CD4-positive, alpha-beta memory T cell (primary cell): ENCODE data around the gene TPM1. TPM values are rescaled to one million over a fixed set of nuclear protein-coding genes. Genes with fewer than 3 reads are reported as not detected.

ENCODE experiments used
- CTCF ChIA-PET: fragments of 350-600 bp; sonication (Branson Sonifier 250); formaldehyde crosslinking; loops from one replicate; lab custom pipeline; 2021; ENCODE audit warnings: inconsistent platforms; ENCODE audit not compliant: partially characterized antibody; lab: Charles Lee
- POLR2A ChIA-PET: fragments of 350-600 bp; sonication (Branson Sonifier 250); formaldehyde crosslinking; loops from one replicate; lab custom pipeline; 2021; ENCODE audit not compliant: partially characterized antibody; lab: Charles Lee
- DNase-seq, 5 donors: peaks; one replicate each; pipeline versions ENCODE4 v3.0.0 to v3.0.0-alpha.2; 2020 to 2022; ENCODE audit warnings: mixed read lengths in 1 of 5
- H3K27ac ChIP-seq: one replicate; pipeline ENCODE4 v1.7.0; 2013; ENCODE audit warnings: low read depth, low read length
- H3K27me3 ChIP-seq: 2 replicates; pipeline ENCODE4 v1.7.0; 2013; ENCODE audit warnings: mild to moderate bottlenecking, low read length, moderate library complexity; ENCODE audit not compliant: insufficient read depth
- H3K36me3 ChIP-seq: 2 replicates; pipeline ENCODE4 v1.7.0; 2013; ENCODE audit warnings: mild to moderate bottlenecking, low read length, moderate library complexity; ENCODE audit not compliant: insufficient read depth
- H3K4me1 ChIP-seq: 2 replicates; pipeline ENCODE4 v1.7.0; 2013; ENCODE audit warnings: mild to moderate bottlenecking, low read length, moderate library complexity; ENCODE audit not compliant: insufficient read depth
- H3K4me3 ChIP-seq, 2 donors: one replicate each; pipeline ENCODE4 v1.7.0; 2013; ENCODE audit warnings: low read length in 2 of 2, mild to moderate bottlenecking in 1 of 2
- H3K9me3 ChIP-seq, 2 donors: one replicate each; pipeline ENCODE4 v1.7.0; 2013; ENCODE audit warnings: low read length in 2 of 2, control low read depth in 1 of 2; ENCODE audit not compliant: control insufficient read depth in 1 of 2
- H3K27ac Mint-ChIP-seq, 7 donors: one replicate each; pipeline ENCODE4 v1.8.0; 2020 to 2021; ENCODE audit warnings: mixed read lengths in 7 of 7, mild to moderate bottlenecking in 6 of 7, inconsistent platforms in 3 of 7, moderate library complexity in 3 of 7
- H3K27me3 Mint-ChIP-seq, 2 donors: one replicate each; pipeline ENCODE4 v1.8.0; 2020 to 2021; ENCODE audit warnings: mixed read lengths in 2 of 2
- H3K36me3 Mint-ChIP-seq, 2 donors: one replicate each; pipeline ENCODE4 v1.8.0; 2020 to 2021; ENCODE audit warnings: mixed read lengths in 2 of 2, inconsistent platforms in 1 of 2, mild to moderate bottlenecking in 1 of 2
- H3K4me1 Mint-ChIP-seq, 4 donors: one replicate each; pipeline ENCODE4 v1.8.0; 2020 to 2021; ENCODE audit warnings: mixed read lengths in 4 of 4, mild to moderate bottlenecking in 1 of 4
- H3K4me3 Mint-ChIP-seq, 8 donors: one replicate each; pipeline ENCODE4 v1.8.0; 2020 to 2021; ENCODE audit warnings: mixed read lengths in 8 of 8, mild to moderate bottlenecking in 7 of 8, moderate library complexity in 6 of 8, inconsistent platforms in 3 of 8
- H3K9me3 Mint-ChIP-seq, 8 donors: one replicate each; pipeline ENCODE4 v1.8.0; 2020 to 2021; ENCODE audit warnings: mixed read lengths in 8 of 8, mild to moderate bottlenecking in 5 of 8, inconsistent platforms in 3 of 8, moderate library complexity in 1 of 8
- intact Hi-C: fragments of 100-400 bp; cut with micrococcal nuclease; formaldehyde crosslinking; loops from one replicate; pipeline ENCODE4 v1.15.1; 2023
- polyA plus RNA-seq, 2 donors: library from polyadenylated mRNA; unstranded; fragments of 300-500 nt; fragmentation: Illumina TruSeq; gene quantifications; one replicate each; pipeline ENCODE4 v1.2.3, GENCODE V29; 2021
- total RNA-seq, 2 experiments: library from RNA; stranded (reverse); gene quantifications; one replicate each; pipeline ENCODE4 v1.2.3, GENCODE V29; 2021

Gene TPM1
- total and polyA plus RNA-seq, 4 experiments from 2014 or later: 8.5 to 29.4 (median 18.4) TPM

DNA sequence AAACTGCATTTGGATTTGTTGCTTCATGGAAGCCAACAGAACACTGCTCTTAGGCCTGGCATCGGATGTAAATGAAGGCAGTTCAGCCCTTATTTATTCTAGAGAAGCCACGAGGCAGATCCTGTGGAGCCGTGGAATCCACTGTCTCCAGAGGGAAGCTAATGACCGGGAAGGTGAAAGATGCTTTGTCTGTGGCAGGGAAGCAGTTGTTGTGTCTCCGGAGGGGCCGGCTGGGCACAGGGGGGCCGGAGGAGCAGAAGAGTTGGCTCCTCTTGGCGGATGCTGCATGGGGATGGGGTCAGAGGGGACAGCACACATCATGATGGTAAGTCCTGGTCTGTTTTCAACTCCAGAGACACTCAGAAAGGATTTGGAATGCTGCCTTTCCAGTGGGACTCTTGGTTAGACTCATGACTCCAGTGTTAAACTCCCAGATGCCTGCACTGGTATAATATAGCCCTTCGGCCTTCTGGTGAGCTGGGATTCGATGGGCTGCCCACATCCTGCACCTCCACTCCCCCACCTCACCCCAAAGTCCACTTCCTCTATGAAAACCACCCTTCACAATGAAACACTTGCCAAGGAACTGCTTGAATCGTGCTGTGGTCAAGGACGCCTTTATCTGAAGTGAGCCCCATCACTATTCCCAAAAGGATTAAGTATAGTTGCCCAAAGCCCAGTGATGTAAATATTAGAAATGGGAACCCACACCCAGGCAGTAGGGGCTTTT is 33.6 kb downstream of the TPM1 start:
- Histone ChIP-seq H3K27me3 (peaks cover 13% of the 10 kb centered on the region), H3K9me3 (no peaks in the 10 kb centered on the region), H3K36me3 (no peaks in the 10 kb centered on the region), H3K4me3 (no peak overlapping the region), H3K27ac (no peak overlapping the region), H3K4me1 (no peaks in the 10 kb centered on the region)
- intact Hi-C loops: no loop called here
- Mint-ChIP-seq H3K27ac (no peak overlapping the region), H3K36me3 (peaks cover under 1 to 5% of the 10 kb centered on the region in 2 donors), H3K4me3 (no peak overlapping the region), H3K9me3 (peaks cover 0 to 2% (median 0%) of the 10 kb centered on the region in 8 donors), H3K27me3 (peaks cover 4 to 8% of the 10 kb centered on the region in 2 donors), H3K4me1 (peaks cover 0 to 6% (median under 1%) of the 10 kb centered on the region in 4 donors)
- DNase-seq: no peak
- CTCF ChIA-PET: no interaction called here
- POLR2A ChIA-PET: no interaction called here

DNA sequence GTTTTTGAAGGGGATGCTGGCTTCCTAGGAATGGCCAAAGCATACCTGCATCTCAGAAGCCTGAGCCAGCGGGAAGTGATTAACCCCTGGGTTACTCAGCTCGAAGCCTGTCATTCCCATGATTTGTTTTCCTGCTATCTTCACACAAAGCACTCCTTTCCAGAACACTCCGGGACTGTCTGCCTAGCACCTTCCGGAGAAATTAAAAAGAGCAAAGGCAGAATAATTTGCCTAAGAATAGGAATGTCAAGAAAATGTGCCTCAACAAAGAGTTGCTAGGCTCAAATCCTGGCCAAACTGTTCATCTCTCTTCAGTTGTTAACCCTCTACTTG is 34.1 kb downstream of the TPM1 start:
- H3K9me3 Mint-ChIP-seq: peaks cover 0 to 2% (median 0%) of the 10 kb centered on the region in 8 donors
- no peak overlapping the region for H3K27ac Mint-ChIP-seq
- ChIA-PET CTCF (no interaction called here), POLR2A (no interaction called here)
- H3K4me3 Mint-ChIP-seq: no peak overlapping the region
- intact Hi-C loops: no loop called here
- Histone ChIP-seq H3K4me1 (no peaks in the 10 kb centered on the region), H3K27ac (no peak overlapping the region), H3K9me3 (no peaks in the 10 kb centered on the region), H3K4me3 (no peak overlapping the region), H3K27me3 (peaks cover 13% of the 10 kb centered on the region), H3K36me3 (no peaks in the 10 kb centered on the region)
- DNase-seq: no peak
- H3K27me3 Mint-ChIP-seq: peaks cover 8% of the 10 kb centered on the region in 2 donors
- H3K36me3 Mint-ChIP-seq: peaks cover 0 to 1% of the 10 kb centered on the region in 2 donors
- H3K4me1 Mint-ChIP-seq: peaks cover 0 to 6% (median under 1%) of the 10 kb centered on the region in 4 donors

DNA sequence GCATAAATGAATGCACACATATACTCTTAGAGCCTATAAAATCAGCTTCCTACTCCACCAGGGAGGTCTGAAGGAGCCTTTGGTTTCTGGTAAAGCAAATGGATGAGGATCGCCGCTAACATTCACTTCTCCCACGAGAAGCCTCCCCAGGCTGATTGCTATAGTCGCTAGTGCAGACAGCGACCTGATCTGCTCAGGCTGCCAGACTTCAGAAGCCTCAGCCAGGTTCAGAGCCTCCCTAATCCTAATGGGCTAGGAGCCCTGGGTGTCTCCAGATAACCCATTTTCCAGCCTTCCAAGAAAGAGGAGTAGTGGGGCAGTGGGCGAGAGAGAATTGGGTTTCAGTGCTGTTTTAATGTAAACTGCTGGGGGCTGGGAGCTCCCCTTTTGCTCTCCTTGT is 35.4 kb downstream of the TPM1 start:
- H3K27me3 Mint-ChIP-seq: peaks cover 8% of the 10 kb centered on the region in 2 donors
- Histone ChIP-seq H3K36me3 (no peaks in the 10 kb centered on the region), H3K4me3 (no peak overlapping the region), H3K4me1 (no peaks in the 10 kb centered on the region), H3K27me3 (peaks cover 13% of the 10 kb centered on the region), H3K9me3 (no peaks in the 10 kb centered on the region), H3K27ac (no peak overlapping the region)
- peaks cover 0 to 2% (median 0%) of the 10 kb centered on the region in 8 donors for H3K9me3 Mint-ChIP-seq
- ChIA-PET CTCF (interaction anchor here (1.5 kb wide), 1 partner anchor 30 kb away, joined by 7 read pairs; no protein-coding TSS in a partner anchor), POLR2A (no interaction called here)
- peaks cover 0 to 6% (median under 1%) of the 10 kb centered on the region in 4 donors for H3K4me1 Mint-ChIP-seq
- no peak for DNase-seq
- H3K27ac Mint-ChIP-seq: no peak overlapping the region
- intact Hi-C loops: no loop called here
- H3K36me3 Mint-ChIP-seq: no peaks in the 10 kb centered on the region
- H3K4me3 Mint-ChIP-seq: no peak overlapping the region

DNA sequence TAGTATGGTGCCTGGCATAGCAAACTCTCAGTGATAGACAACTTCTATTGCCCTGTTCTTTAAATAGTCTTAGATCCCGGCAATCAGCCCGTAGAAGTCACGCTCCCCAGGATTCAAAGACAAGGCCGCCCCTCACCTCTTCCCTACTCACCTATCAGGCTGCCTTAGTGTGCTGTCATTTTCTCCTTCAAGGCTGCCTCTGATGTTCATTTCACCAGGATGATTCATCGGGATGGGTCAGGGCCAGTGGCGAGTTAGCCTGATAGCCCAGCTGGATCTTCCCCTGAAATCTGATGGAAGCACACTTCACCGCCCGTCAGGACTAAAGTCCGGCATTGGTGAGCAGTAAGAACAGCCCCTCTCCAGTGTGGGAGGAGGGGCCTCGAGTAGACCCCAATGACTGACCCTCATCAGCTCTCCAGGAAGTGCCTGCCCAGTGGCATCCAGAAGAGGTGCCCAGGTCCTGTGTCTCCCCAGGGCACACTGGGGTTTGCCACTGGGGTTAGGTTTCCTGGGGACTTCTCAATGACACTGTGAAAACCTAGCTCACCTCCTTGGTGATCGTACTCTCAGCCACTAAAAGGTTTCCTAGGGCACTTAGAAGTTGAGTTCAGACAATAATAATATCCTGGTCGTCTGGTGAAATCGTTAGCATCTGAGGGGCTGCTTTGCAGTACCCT is 37.5 kb downstream of the TPM1 start:
- Mint-ChIP-seq H3K4me3 (no peak overlapping the region), H3K27me3 (peaks cover 8 to 9% of the 10 kb centered on the region in 2 donors), H3K36me3 (no peaks in the 10 kb centered on the region), H3K27ac (no peak overlapping the region), H3K4me1 (peaks cover 0 to 6% (median under 1%) of the 10 kb centered on the region in 4 donors), H3K9me3 (no peaks in the 10 kb centered on the region)
- no peak overlapping the region for H3K4me3 ChIP-seq
- ChIA-PET CTCF (interaction anchor here (1.0 kb wide), 1 partner anchor 33 kb away, joined by 3 read pairs; no protein-coding TSS in a partner anchor), POLR2A (interaction anchor here (0.7 kb wide), 1 partner anchor 209 kb away, joined by 3 read pairs; no protein-coding TSS in a partner anchor)
- H3K9me3 ChIP-seq: no peaks in the 10 kb centered on the region
- H3K36me3 ChIP-seq: no peaks in the 10 kb centered on the region
- intact Hi-C loops: no loop called here
- no peak for DNase-seq
- no peak overlapping the region for H3K27ac ChIP-seq
- peaks cover 13% of the 10 kb centered on the region for H3K27me3 ChIP-seq
- H3K4me1 ChIP-seq: no peaks in the 10 kb centered on the region

DNA sequence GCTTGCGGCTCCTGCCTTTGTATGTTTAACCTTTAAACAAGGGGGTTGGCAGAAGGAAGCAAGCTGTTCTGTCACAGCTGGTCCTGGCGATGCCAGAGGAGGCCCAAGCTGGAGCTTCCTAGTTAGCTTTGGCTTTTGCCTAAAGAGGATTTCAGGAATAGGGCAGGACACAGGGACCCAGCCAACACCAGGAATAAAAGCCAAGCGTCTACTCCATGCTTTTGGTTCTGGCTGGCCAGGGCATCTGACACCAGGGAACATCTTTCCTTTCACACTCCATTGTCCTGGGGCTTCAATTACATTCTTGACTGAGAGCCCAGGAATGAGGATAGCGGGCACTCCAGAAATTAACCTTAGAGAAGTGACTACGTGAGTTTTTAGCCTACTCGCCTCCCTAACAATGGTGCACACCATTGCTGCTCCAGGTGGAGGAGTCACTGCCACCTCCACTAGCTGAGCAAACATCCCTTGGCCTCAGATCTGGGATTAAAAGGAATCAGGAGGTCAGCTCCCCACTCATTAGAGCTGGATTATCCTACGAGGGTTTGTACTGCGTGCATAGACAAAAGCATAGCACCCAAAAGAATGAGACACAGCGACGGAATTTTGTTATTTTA is 38.2 kb downstream of the TPM1 start:
- Histone ChIP-seq H3K4me1 (no peaks in the 10 kb centered on the region), H3K27me3 (peaks cover 13% of the 10 kb centered on the region), H3K4me3 (no peak overlapping the region), H3K36me3 (no peaks in the 10 kb centered on the region), H3K9me3 (no peaks in the 10 kb centered on the region), H3K27ac (no peak overlapping the region)
- Mint-ChIP-seq H3K4me3 (no peak overlapping the region), H3K36me3 (no peaks in the 10 kb centered on the region), H3K27ac (no peak overlapping the region), H3K4me1 (peaks cover 0 to 2% (median under 1%) of the 10 kb centered on the region in 4 donors), H3K27me3 (peaks cover 8 to 9% of the 10 kb centered on the region in 2 donors), H3K9me3 (no peaks in the 10 kb centered on the region)
- intact Hi-C loops: no loop called here
- POLR2A ChIA-PET: interaction anchor here (0.7 kb wide), 1 partner anchor 209 kb away, joined by 3 read pairs; no protein-coding TSS in a partner anchor
- no peak for DNase-seq
- CTCF ChIA-PET: no interaction called here

DNA sequence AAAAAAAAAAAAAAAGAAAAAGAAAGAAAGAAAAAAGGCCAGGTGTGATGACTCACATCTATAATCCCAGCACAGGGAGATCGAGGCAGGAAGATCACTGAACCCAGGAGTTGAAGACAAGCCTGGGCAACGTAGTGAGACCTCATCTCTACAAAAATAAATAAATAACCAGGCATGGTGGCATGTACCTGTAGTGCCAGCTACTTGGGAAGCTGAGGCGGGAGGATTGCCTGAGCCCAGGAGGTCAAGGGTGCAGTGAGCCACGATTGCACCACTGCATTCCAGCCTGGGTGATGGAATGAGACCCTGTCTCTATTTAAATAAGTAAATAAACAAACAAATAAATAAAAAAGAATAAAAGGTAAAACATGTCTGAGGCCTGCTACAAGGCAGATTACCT is 39.8 kb downstream of the TPM1 start:
- CTCF ChIA-PET: no interaction called here
- H3K4me3 ChIP-seq: no peak overlapping the region
- Mint-ChIP-seq H3K4me1 (no peaks in the 10 kb centered on the region), H3K9me3 (no peaks in the 10 kb centered on the region), H3K4me3 (no peak overlapping the region), H3K36me3 (no peaks in the 10 kb centered on the region), H3K27ac (no peak overlapping the region), H3K27me3 (peaks cover 5 to 9% of the 10 kb centered on the region in 2 donors)
- no peak overlapping the region for H3K27ac ChIP-seq
- no peaks in the 10 kb centered on the region for H3K9me3 ChIP-seq
- POLR2A ChIA-PET: interaction anchor here (0.6 kb wide), 1 partner anchor 245 kb away, joined by 3 read pairs; no protein-coding TSS in a partner anchor
- no peaks in the 10 kb centered on the region for H3K4me1 ChIP-seq
- no peak for DNase-seq
- intact Hi-C loops: no loop called here
- H3K27me3 ChIP-seq: peaks cover 13% of the 10 kb centered on the region
- H3K36me3 ChIP-seq: no peaks in the 10 kb centered on the region

DNA sequence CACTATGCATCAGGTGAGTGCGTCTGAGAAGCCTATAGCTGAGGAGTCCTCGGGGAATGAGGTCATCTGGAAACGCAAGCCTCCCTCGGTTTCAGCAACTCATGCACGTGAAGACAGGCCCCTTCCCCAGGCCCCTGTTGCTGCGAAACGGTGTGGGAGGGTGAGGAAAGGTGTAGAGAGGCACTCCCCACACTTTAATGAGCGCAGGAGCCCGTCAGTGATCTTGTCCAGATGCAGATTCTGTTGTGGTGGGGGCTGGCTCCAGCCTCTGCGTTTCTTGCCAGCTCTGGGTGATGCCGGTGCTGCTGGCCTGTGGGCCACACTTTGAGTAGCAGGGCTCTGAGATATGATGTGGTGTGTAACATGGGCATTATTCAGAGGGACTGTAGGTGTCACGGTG is 40.5 kb downstream of the TPM1 start:
- DNase-seq: no peak
- Histone ChIP-seq H3K9me3 (no peaks in the 10 kb centered on the region), H3K36me3 (no peaks in the 10 kb centered on the region), H3K4me1 (no peaks in the 10 kb centered on the region), H3K27me3 (peaks cover 10% of the 10 kb centered on the region), H3K27ac (no peak overlapping the region), H3K4me3 (no peak overlapping the region)
- H3K27me3 Mint-ChIP-seq: peaks cover 3 to 9% of the 10 kb centered on the region in 2 donors
- intact Hi-C loops: no loop called here
- no peaks in the 10 kb centered on the region for H3K36me3 Mint-ChIP-seq
- H3K27ac Mint-ChIP-seq: no peak overlapping the region
- POLR2A ChIA-PET: no interaction called here
- H3K4me1 Mint-ChIP-seq: no peaks in the 10 kb centered on the region
- H3K4me3 Mint-ChIP-seq: no peak overlapping the region
- no peaks in the 10 kb centered on the region for H3K9me3 Mint-ChIP-seq
- CTCF ChIA-PET: no interaction called here
